Uterus (tissue), 2 donors: ENCODE measurements around the gene PTGFRN.

Source experiments
- CTCF ChIP-seq, 4 experiments: fragments of 200-600 bp in 2 of 4; fragments of 450-650 bp in 2 of 4; sonication (generic) in 2 of 4; IDR thresholded peaks; one replicate each; pipeline ENCODE4 v1.5.1; 2016 to 2019; ENCODE audit warnings: antibody characterized with exemption in 4 of 4, mild to moderate bottlenecking in 2 of 4, moderate library complexity in 1 of 4
- POLR2A ChIP-seq, 2 donors: fragments of 450-650 bp; IDR thresholded peaks; one replicate each; pipeline ENCODE4 v1.6.1; 2016; ENCODE audit warnings: antibody characterized with exemption in 2 of 2, mild to moderate bottlenecking in 1 of 2, moderate library complexity in 1 of 2

GRCh38 chr1:116904791-116905320 lies 4.9 kb upstream of the PTGFRN start:
- TF ChIP-seq CTCF (IDR thresholded peaks at IDR 0.05) (no peak), POLR2A (IDR thresholded peaks at IDR 0.05) (no peak)
